Endothelial cell of umbilical vein (primary cell): ENCODE results near the gene C3orf20.

ENCODE experiments used
- CTCF ChIP-seq, 2 donors: IDR thresholded peaks; 1 replicate in 1 of 2; 2 replicates in 1 of 2; pipeline ENCODE4 v1.5.1; 2011; ENCODE audit warnings: low read length in 2 of 2, mild to moderate bottlenecking in 2 of 2, moderate library complexity in 2 of 2, control low read depth in 1 of 2, inconsistent platforms in 1 of 2, low read depth in 1 of 2; ENCODE audit not compliant: insufficient read depth in 1 of 2; ENCODE audit errors: extremely low read depth in 1 of 2
- EZH2 ChIP-seq: IDR thresholded peaks from 2 replicates; pipeline ENCODE4 v1.6.1; 2012; ENCODE audit warnings: borderline replicate concordance, low read depth, mild to moderate bottlenecking, moderate library complexity, low read length, inconsistent platforms; ENCODE audit not compliant: severe bottlenecking
- JUN ChIP-seq: IDR thresholded peaks from 2 replicates; pipeline ENCODE4 v1.6.1; 2011; ENCODE audit warnings: borderline replicate concordance, low read depth; ENCODE audit not compliant: insufficient read length, insufficient read depth
- MYC ChIP-seq: IDR thresholded peaks from one replicate; pipeline ENCODE4 v1.6.1; 2011; ENCODE audit warnings: mild to moderate bottlenecking, low read depth, low read length
- POLR2A ChIP-seq: IDR thresholded peaks from 2 replicates; pipeline ENCODE4 v1.6.1; 2012; ENCODE audit warnings: low read depth, mild to moderate bottlenecking, control low read depth, low read length
- POLR2AphosphoS5 ChIP-seq: IDR thresholded peaks from 2 replicates; pipeline ENCODE4 v1.6.1; 2012; ENCODE audit warnings: low read depth, mild to moderate bottlenecking, control low read depth, low read length, moderate library complexity; ENCODE audit not compliant: insufficient read depth

- TF ChIP-seq POLR2A = no peak
- no peak for TF ChIP-seq CTCF (IDR thresholded peaks at IDR 0.05; ENCODE audit: extremely low read depth in 1 of 2, insufficient read depth in 1 of 2, low read depth in 1 of 2, low read length in 2 of 2)
- TF ChIP-seq EZH2 = no peak
- TF ChIP-seq MYC = no peak
- TF ChIP-seq POLR2AphosphoS5 = no peak
- no peak for TF ChIP-seq JUN
Measured at GRCh38 chr3:14680115-14680514, 5.2 kb downstream of the C3orf20 start.
